Gastroesophageal sphincter (tissue), 3 donors: ENCODE data around the gene PAQR7.

Experiments
- CTCF ChIP-seq, 4 experiments: fragments of 200-600 bp in 2 of 4; fragments of 450-650 bp in 2 of 4; sonication (generic) in 1 of 4; IDR thresholded peaks; one replicate each; pipeline ENCODE4 v1.5.1; 2017 to 2019; ENCODE audit warnings: antibody characterized with exemption in 4 of 4, mild to moderate bottlenecking in 2 of 4, moderate library complexity in 2 of 4
- POLR2A ChIP-seq, 2 donors: fragments of 450-650 bp; IDR thresholded peaks; one replicate each; pipeline ENCODE4 v1.6.1; 2017; ENCODE audit warnings: antibody characterized with exemption in 2 of 2, mild to moderate bottlenecking in 2 of 2, moderate library complexity in 1 of 2

- TF ChIP-seq CTCF (IDR thresholded peaks at IDR 0.05) (no peak), POLR2A (IDR thresholded peaks at IDR 0.05) (no peak)
Observed at GRCh38 chr1:25880518-25880917, 5.0 kb upstream of the PAQR7 start.
